SU-DHL-6 (cell line): Measurements from ENCODE around the gene NID1.

ENCODE experiments used
- H2AFZ ChIP-seq: fragments of 200-600 bp; sonication (generic); 2 replicates; pipeline ENCODE4 v1.6.1; 2014; ENCODE audit warnings: low read depth, mild to moderate bottlenecking, moderate library complexity, mixed read lengths, antibody characterized with exemption, low read length; ENCODE audit not compliant: severe bottlenecking
- H3F3A ChIP-seq: fragments of 200-600 bp; shearing (Covaris generic); 2 replicates; pipeline ENCODE4 v1.6.0; 2016; ENCODE audit warnings: antibody characterized with exemption, mild to moderate bottlenecking; ENCODE audit not compliant: insufficient read depth
- H3K27ac ChIP-seq: fragments of 200-600 bp; sonication (generic); 2 replicates; pipeline ENCODE4 v1.5.1; 2016; ENCODE audit warnings: low read depth, mild to moderate bottlenecking, low read length, moderate library complexity, mixed read lengths
- H3K27me3 ChIP-seq: fragments of 200-600 bp; sonication (generic), shearing (Covaris generic); 2 replicates; pipeline ENCODE4 v1.6.0; 2014; ENCODE audit warnings: mild to moderate bottlenecking, low read length
- H3K36me3 ChIP-seq: fragments of 200-600 bp; sonication (generic); 2 replicates; pipeline ENCODE4 v1.6.1; 2014; ENCODE audit warnings: mild to moderate bottlenecking, low read length, mixed read lengths
- H3K4me2 ChIP-seq: fragments of 300-600, 200-600 bp; shearing (Covaris generic), sonication (generic); 2 replicates; pipeline ENCODE4 v1.6.0; 2014; ENCODE audit warnings: low read length, low read depth, mild to moderate bottlenecking; ENCODE audit not compliant: poor library complexity, severe bottlenecking
- H3K4me3 ChIP-seq: fragments of 200-600 bp; sonication (generic); 2 replicates; pipeline ENCODE4 v1.5.1; 2014; ENCODE audit warnings: antibody characterized with exemption, low read length, mild to moderate bottlenecking, mixed read lengths; ENCODE audit not compliant: insufficient read depth, poor library complexity, severe bottlenecking
- H3K79me2 ChIP-seq: fragments of 200-600 bp; sonication (generic); 2 replicates; pipeline ENCODE4 v1.6.1; 2014; ENCODE audit warnings: mild to moderate bottlenecking, low read length, moderate library complexity; ENCODE audit not compliant: insufficient read depth
- H3K9ac ChIP-seq: fragments of 200-600 bp; sonication (generic); 2 replicates; pipeline ENCODE4 v1.7.0; 2014; ENCODE audit warnings: mild to moderate bottlenecking, low read length
- H3K9me2 ChIP-seq: fragments of 200-600 bp; sonication (generic); replicated peaks from 2 replicates; pipeline ENCODE4 v1.6.1; 2014; ENCODE audit warnings: low read length; ENCODE audit not compliant: insufficient read depth
- H3K9me3 ChIP-seq: fragments of 200-600 bp; sonication (generic); 2 replicates; pipeline ENCODE4 v1.6.1; 2014; ENCODE audit warnings: low read length, mixed read lengths; ENCODE audit not compliant: insufficient read depth
- H4K20me1 ChIP-seq: fragments of 200-600 bp; sonication (generic); 2 replicates; pipeline ENCODE4 v1.6.1; 2014; ENCODE audit warnings: low read depth, mild to moderate bottlenecking, antibody characterized with exemption, low read length, moderate library complexity, mixed read lengths
- CTCF ChIP-seq: fragments of 200-600 bp; sonication (generic); IDR thresholded peaks from one replicate; pipeline ENCODE4 v1.5.1; 2017; ENCODE audit warnings: antibody characterized with exemption, mild to moderate bottlenecking, low read length, moderate library complexity; ENCODE audit not compliant: insufficient read depth, poor library complexity, severe bottlenecking
- EZH2phosphoT487 ChIP-seq: fragments of 200-600 bp; sonication (generic), shearing (Covaris generic); conservative IDR thresholded peaks from 2 replicates; pipeline ENCODE4 v1.6.1; 2018; ENCODE audit warnings: mild to moderate bottlenecking, antibody characterized with exemption, low read length, moderate library complexity, mixed read lengths

Gene NID1

GRCh38 chr1:235992346-235992745 lies 72.5 kb downstream of the NID1 start:
- TF ChIP-seq EZH2phosphoT487 (no peak), CTCF (no peak)

GRCh38 chr1:235990330-235990795 lies 74.5 kb downstream of the NID1 start:
- no peaks in the 10 kb centered on the region for H3K9me3 ChIP-seq
- no peaks in the 10 kb centered on the region for H3F3A ChIP-seq
- H3K27me3 ChIP-seq: no peaks in the 10 kb centered on the region
- no peaks in the 10 kb centered on the region for H3K9me2 ChIP-seq
- H3K4me2 ChIP-seq: no peak overlapping the region
- no peak overlapping the region for H3K27ac ChIP-seq
- H3K79me2 ChIP-seq: no peaks in the 10 kb centered on the region
- H4K20me1 ChIP-seq: no peaks in the 10 kb centered on the region
- H3K9ac ChIP-seq: no peak overlapping the region
- no peak overlapping the region for H2AFZ ChIP-seq
- H3K36me3 ChIP-seq: no peaks in the 10 kb centered on the region
- H3K4me3 ChIP-seq: no peak overlapping the region
- TF ChIP-seq CTCF: no peak
- TF ChIP-seq EZH2phosphoT487: no peak

More at GRCh38 chr1:235992346-235992745, 72.5 kb downstream of the NID1 start:
- Histone ChIP-seq H3K27ac (no peak overlapping the region), H3F3A (no peaks in the 10 kb centered on the region), H3K79me2 (no peaks in the 10 kb centered on the region), H3K9me3 (no peaks in the 10 kb centered on the region), H3K36me3 (no peaks in the 10 kb centered on the region), H3K4me3 (no peak overlapping the region), H3K27me3 (no peaks in the 10 kb centered on the region), H3K4me2 (no peak overlapping the region), H3K9ac (no peak overlapping the region), H4K20me1 (no peaks in the 10 kb centered on the region), H2AFZ (no peak overlapping the region), H3K9me2 (no peaks in the 10 kb centered on the region)

DNA sequence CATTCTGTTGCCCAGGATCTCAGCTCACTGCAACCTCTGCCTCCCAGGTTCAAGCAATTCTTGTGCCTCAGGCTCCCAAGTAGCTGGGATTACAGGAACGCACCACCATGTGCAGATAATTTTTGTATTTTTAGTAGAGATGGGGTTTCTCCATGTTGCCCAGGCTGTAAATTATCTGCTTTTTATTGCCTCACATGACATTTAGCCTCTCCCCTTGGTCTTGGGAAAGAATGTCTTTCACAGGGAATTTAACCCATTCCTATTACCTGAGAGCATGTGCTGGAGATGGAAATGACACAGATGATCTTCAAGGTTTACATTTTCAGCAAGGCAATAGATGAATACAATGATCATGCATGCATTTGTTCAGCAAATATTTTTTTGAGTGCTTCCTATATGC lies 75.8 kb downstream of the NID1 start:
- Histone ChIP-seq H3K36me3 (no peaks in the 10 kb centered on the region), H3K9me2 (no peaks in the 10 kb centered on the region), H4K20me1 (no peaks in the 10 kb centered on the region), H3K4me3 (no peak overlapping the region), H3F3A (no peaks in the 10 kb centered on the region), H2AFZ (no peak overlapping the region), H3K27me3 (no peaks in the 10 kb centered on the region), H3K9me3 (no peaks in the 10 kb centered on the region), H3K4me2 (no peak overlapping the region), H3K9ac (no peak overlapping the region), H3K79me2 (no peaks in the 10 kb centered on the region), H3K27ac (no peak overlapping the region)
- TF ChIP-seq EZH2phosphoT487: no peak
- TF ChIP-seq CTCF: no peak

DNA sequence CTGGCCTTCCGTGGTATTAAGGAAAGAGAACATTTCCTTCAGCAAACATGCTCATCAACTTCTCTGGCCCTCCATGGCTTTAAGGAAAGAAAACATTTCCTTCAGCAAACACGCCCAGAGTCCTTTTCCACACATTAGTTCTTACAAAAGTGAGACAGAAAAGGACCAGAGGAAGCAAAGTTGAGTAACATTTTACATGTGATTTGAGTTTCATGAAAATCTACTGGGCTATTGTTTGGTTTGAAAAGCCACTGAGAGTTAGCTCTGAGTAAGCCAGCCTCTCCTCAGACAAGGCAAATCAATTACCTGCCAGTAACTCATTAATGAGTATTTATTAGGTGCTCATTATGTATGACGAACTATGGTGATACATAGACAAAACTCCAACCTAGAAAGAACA lies 78.0 kb downstream of the NID1 start:
- no peaks in the 10 kb centered on the region for H3F3A ChIP-seq
- no peak overlapping the region for H3K4me3 ChIP-seq
- H3K9me3 ChIP-seq: no peaks in the 10 kb centered on the region
- no peak overlapping the region for H2AFZ ChIP-seq
- H3K27ac ChIP-seq: no peak overlapping the region
- H4K20me1 ChIP-seq: no peaks in the 10 kb centered on the region
- H3K9me2 ChIP-seq: no peaks in the 10 kb centered on the region
- H3K27me3 ChIP-seq: no peaks in the 10 kb centered on the region
- H3K79me2 ChIP-seq: no peaks in the 10 kb centered on the region
- no peak for TF ChIP-seq CTCF
- TF ChIP-seq EZH2phosphoT487: no peak
- no peak overlapping the region for H3K9ac ChIP-seq
- no peak overlapping the region for H3K4me2 ChIP-seq
- H3K36me3 ChIP-seq: no peaks in the 10 kb centered on the region
